HepG2 (cell line): ENCODE measurements around the gene HMCN2. TPM values are rescaled to one million over a fixed set of nuclear protein-coding genes. Genes with fewer than 3 reads are reported as not detected.

Experiments used
- CENPT ChIP-seq: sonication (generic); formaldehyde crosslinking; IDR thresholded peaks from 2 replicates; pipeline ENCODE4 v1.8.0; 2022; ENCODE audit warnings: low read depth, mild to moderate bottlenecking, moderate library complexity, missing genetic modification reagents
- FOXO1 ChIP-seq: sonication (generic); formaldehyde crosslinking; IDR thresholded peaks from 2 replicates; pipeline ENCODE4 v1.4.0; 2020; ENCODE audit warnings: missing genetic modification reagents
- NFE2L1 ChIP-seq: sonication (generic); formaldehyde crosslinking; IDR thresholded peaks from 2 replicates; pipeline ENCODE4 v1.4.0; 2020; ENCODE audit warnings: missing genetic modification reagents, mild to moderate bottlenecking, borderline replicate concordance
- PHF21A ChIP-seq: sonication (generic); formaldehyde crosslinking; IDR thresholded peaks from 2 replicates; pipeline ENCODE4 v1.5.0; 2020; ENCODE audit warnings: mild to moderate bottlenecking, missing genetic modification reagents
- PLRG1 ChIP-seq: fragments of 450-650 bp; conservative IDR thresholded peaks from 2 replicates; pipeline ENCODE4 v1.6.1; 2016
- POLR2AphosphoS5 ChIP-seq: IDR thresholded peaks from 2 replicates; pipeline ENCODE4 v1.6.1; 2012; ENCODE audit warnings: low read depth, low read length
- SNAPC4 ChIP-seq: sonication (generic); formaldehyde crosslinking; IDR thresholded peaks from 2 replicates; pipeline ENCODE4 v1.4.0; 2020; ENCODE audit warnings: mild to moderate bottlenecking, missing genetic modification reagents
- SOX6 ChIP-seq, 2 experiments: fragments of 450-650 bp in 1 of 2; sonication (generic) in 1 of 2; formaldehyde crosslinking in 1 of 2; IDR thresholded peaks; 2 replicates each; pipeline versions ENCODE4 v1.4.0 to v1.6.1; 2017 to 2020; ENCODE audit warnings: antibody characterized with exemption in 1 of 2, mild to moderate bottlenecking in 1 of 2, missing genetic modification reagents in 1 of 2
- ZBTB37 ChIP-seq: sonication (generic); formaldehyde crosslinking; IDR thresholded peaks from 2 replicates; pipeline ENCODE4 v1.4.0; 2020; ENCODE audit warnings: mild to moderate bottlenecking, missing genetic modification reagents
- ZBTB7B ChIP-seq: sonication (generic); formaldehyde crosslinking; IDR thresholded peaks from 2 replicates; pipeline ENCODE4 v1.4.0; 2020; ENCODE audit warnings: missing genetic modification reagents
- ZNF512 ChIP-seq: sonication (generic); formaldehyde crosslinking; IDR thresholded peaks from 2 replicates; pipeline ENCODE4 v1.4.0; 2020; ENCODE audit warnings: mild to moderate bottlenecking, missing genetic modification reagents
- ZNF652 ChIP-seq: IDR thresholded peaks from 2 replicates; pipeline ENCODE4 v1.6.1; 2016; ENCODE audit warnings: low read depth, borderline replicate concordance
- ZSCAN20 ChIP-seq: sonication (generic); formaldehyde crosslinking; IDR thresholded peaks from 2 replicates; pipeline ENCODE4 v1.4.0; 2020; ENCODE audit warnings: missing genetic modification reagents, mild to moderate bottlenecking, borderline replicate concordance
- ZSCAN21 ChIP-seq: sonication (generic); formaldehyde crosslinking; IDR thresholded peaks from 2 replicates; pipeline ENCODE4 v1.8.0; 2022; ENCODE audit warnings: mild to moderate bottlenecking, missing genetic modification reagents, moderate library complexity, borderline replicate concordance
- polyA plus RNA-seq, 8 experiments: library from polyadenylated mRNA; depleted of rRNA in 3 of 8; stranded (reverse) in 7 of 8; unstranded in 1 of 8; fragments of >200 nt; fragmentation: Illumina TruSeq in 4 of 8; extraction: Trizol in 4 of 8; gene quantifications; 2 replicates each; pipeline versions ENCODE4 v1.2.1 to v1.2.3, GENCODE V29; 2011 to 2016; ENCODE audit warnings: low read depth in 4 of 8, missing spikeins in 1 of 8, mixed read lengths in 1 of 8; ENCODE audit not compliant: insufficient read depth in 1 of 8
- total RNA-seq, 5 experiments: library from RNA; depleted of rRNA; stranded (reverse); fragments of >200 nt; fragmentation: Illumina TruSeq; extraction: Trizol; gene quantifications; 2 replicates each; pipeline ENCODE4 v1.2.3, GENCODE V29; 2016; ENCODE audit warnings: low read depth in 1 of 5
- TF ChIP-seq, protein P1 (sequence below): sonication (generic); formaldehyde crosslinking; IDR thresholded peaks from 2 replicates; pipeline ENCODE4 v1.5.0; 2020; ENCODE audit warnings: missing genetic modification reagents
- TF ChIP-seq, protein P2 (sequence below): sonication (generic); formaldehyde crosslinking; IDR thresholded peaks from 2 replicates; pipeline ENCODE4 v1.9.0; 2022; ENCODE audit warnings: missing genetic modification reagents, mild to moderate bottlenecking, borderline replicate concordance

Gene HMCN2
- total and polyA plus RNA-seq, 2 of the 13 experiments (the other 11 are each of a cell fraction or from before 2014, with no cell fraction given) = 0.09 TPM; not detected in 1

DNA sequence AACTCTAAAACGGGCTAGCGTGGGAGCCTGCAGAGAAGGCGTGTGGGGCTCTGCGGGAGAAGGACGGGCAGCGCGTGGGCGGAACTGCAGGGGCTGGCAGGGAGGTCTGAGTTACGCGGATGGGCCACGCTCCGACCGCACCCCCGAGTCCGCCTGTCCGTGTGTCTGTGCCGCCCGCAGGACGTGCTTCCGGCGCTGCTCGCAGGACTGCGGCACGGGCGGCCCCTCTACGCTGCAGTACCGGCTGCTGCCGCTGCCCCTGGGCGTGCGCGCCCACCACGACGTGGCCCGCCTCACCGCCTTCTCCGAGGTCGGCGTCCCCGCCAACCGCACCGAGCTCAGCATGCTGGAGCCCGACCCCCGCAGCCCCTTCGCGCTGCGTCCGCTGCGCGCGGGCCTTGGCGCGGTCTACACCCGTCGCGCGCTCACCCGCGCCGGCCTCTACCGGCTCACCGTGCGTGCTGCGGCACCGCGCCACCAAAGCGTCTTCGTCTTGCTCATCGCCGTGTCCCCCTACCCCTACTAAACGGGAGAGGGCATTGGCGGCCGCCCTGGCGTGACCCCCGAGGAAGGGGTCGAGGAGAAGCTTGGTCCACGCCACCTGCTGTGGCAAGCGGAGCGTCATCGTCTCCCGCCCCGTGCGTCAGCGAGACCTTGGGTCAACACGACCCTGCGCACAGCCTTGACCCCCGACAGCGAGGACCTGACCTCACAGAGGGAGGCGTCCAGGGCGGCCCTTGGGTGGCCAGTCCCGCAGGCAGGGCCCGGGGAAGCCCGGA lies 167.8 kb downstream of the HMCN2 start (continued):
- no peak for TF ChIP-seq ZNF512
- TF ChIP-seq FOXO1 (CRISPR knock-in tag) = peak; percentile 33; the same call in 1 of the 2 replicates
- TF ChIP-seq ZNF652 (CRISPR knock-in tag) = no peak
- no peak for TF ChIP-seq SOX6 (IDR thresholded peaks at IDR 0.05)
- TF ChIP-seq SOX6 (CRISPR knock-in tag; IDR thresholded peaks at IDR 0.05) = no peak
- no peak for TF ChIP-seq NFE2L1 (CRISPR knock-in tag)
- peak; percentile 46; the same call in 1 of the 2 replicates for TF ChIP-seq CENPT (CRISPR knock-in tag)
- TF ChIP-seq, protein P1, sequence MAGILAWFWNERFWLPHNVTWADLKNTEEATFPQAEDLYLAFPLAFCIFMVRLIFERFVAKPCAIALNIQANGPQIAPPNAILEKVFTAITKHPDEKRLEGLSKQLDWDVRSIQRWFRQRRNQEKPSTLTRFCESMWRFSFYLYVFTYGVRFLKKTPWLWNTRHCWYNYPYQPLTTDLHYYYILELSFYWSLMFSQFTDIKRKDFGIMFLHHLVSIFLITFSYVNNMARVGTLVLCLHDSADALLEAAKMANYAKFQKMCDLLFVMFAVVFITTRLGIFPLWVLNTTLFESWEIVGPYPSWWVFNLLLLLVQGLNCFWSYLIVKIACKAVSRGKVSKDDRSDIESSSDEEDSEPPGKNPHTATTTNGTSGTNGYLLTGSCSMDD (CRISPR knock-in tag) = no peak
- TF ChIP-seq, protein P2, sequence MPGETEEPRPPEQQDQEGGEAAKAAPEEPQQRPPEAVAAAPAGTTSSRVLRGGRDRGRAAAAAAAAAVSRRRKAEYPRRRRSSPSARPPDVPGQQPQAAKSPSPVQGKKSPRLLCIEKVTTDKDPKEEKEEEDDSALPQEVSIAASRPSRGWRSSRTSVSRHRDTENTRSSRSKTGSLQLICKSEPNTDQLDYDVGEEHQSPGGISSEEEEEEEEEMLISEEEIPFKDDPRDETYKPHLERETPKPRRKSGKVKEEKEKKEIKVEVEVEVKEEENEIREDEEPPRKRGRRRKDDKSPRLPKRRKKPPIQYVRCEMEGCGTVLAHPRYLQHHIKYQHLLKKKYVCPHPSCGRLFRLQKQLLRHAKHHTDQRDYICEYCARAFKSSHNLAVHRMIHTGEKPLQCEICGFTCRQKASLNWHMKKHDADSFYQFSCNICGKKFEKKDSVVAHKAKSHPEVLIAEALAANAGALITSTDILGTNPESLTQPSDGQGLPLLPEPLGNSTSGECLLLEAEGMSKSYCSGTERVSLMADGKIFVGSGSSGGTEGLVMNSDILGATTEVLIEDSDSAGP (CRISPR knock-in tag) = peak; percentile 88
- TF ChIP-seq PLRG1 = no peak
- no peak for TF ChIP-seq ZBTB7B (CRISPR knock-in tag)
- TF ChIP-seq PHF21A = 0 out of 2 replicates have a peak, but pooled peaks have one; percentile 48
- TF ChIP-seq POLR2AphosphoS5 = no peak
- TF ChIP-seq SNAPC4 (CRISPR knock-in tag) = no peak
- TF ChIP-seq ZSCAN21 (CRISPR knock-in tag) = peak; percentile 74; the same call in 1 of the 2 replicates
- TF ChIP-seq ZSCAN20 (CRISPR knock-in tag) = peak; percentile 17; the same call in 1 of the 2 replicates
- no peak for TF ChIP-seq ZBTB37 (CRISPR knock-in tag)
